Amygdala (tissue), 56 donors: ENCODE data around the gene MAN2B2.

Experiments
- DNase-seq, 56 donors: peaks; one replicate each; lab custom pipeline; 2025; lab: John Stamatoyannopoulos, UW

The MAN2B2 gene

GRCh38 chr4:6591313-6591712, 16.3 kb downstream of the MAN2B2 start:
- DNase-seq, result no peak

- DNase-seq, result no peak
Measured at GRCh38 chr4:6591781-6592180, 16.8 kb downstream of the MAN2B2 start.

GRCh38 chr4:6592804-6593563, 18.0 kb downstream of the MAN2B2 start:
- no peak for DNase-seq

GRCh38 chr4:6594341-6594740, 19.4 kb downstream of the MAN2B2 start:
- DNase-seq, result no peak

- no peak for DNase-seq
Measured at GRCh38 chr4:6594826-6595355, 19.9 kb downstream of the MAN2B2 start.

GRCh38 chr4:6595897-6596537, 21.0 kb downstream of the MAN2B2 start:
- no peak for DNase-seq

- no peak for DNase-seq
Measured at GRCh38 chr4:6596948-6597347, 22.0 kb downstream of the MAN2B2 start.

- DNase-seq, result no peak
Measured at GRCh38 chr4:6598127-6598526, 23.1 kb downstream of the MAN2B2 start.

GRCh38 chr4:6598641-6599040, 23.7 kb downstream of the MAN2B2 start:
- no peak for DNase-seq

- DNase-seq, result no peak
Measured at GRCh38 chr4:6601661-6602250, 26.8 kb downstream of the MAN2B2 start.

- DNase-seq, result no peak
Measured at GRCh38 chr4:6602289-6602688, 27.3 kb downstream of the MAN2B2 start.

GRCh38 chr4:6603128-6603527, 28.1 kb downstream of the MAN2B2 start:
- DNase-seq, result no peak

- DNase-seq, result no peak
Measured at GRCh38 chr4:6605114-6605513, 30.1 kb downstream of the MAN2B2 start.

- DNase-seq, result no peak
Measured at GRCh38 chr4:6605605-6606004, 30.6 kb downstream of the MAN2B2 start.

GRCh38 chr4:6606465-6607235, 31.7 kb downstream of the MAN2B2 start:
- DNase-seq, result no peak

- peak in 9 of 56 donors; percentile 7 to 40 (median 15) for DNase-seq
Measured at GRCh38 chr4:6607368-6608055, 32.5 kb downstream of the MAN2B2 start.

- peak in 10 of 56 donors; percentile 8 to 50 (median 20) for DNase-seq
Measured at GRCh38 chr4:6608758-6609414, 33.9 kb downstream of the MAN2B2 start.

- no peak for DNase-seq
Measured at GRCh38 chr4:6609415-6610079, 34.6 kb downstream of the MAN2B2 start.

GRCh38 chr4:6610856-6611430, 36.0 kb downstream of the MAN2B2 start:
- DNase-seq, result no peak
